HG02840 (cell line): ENCODE measurements around the gene NCKIPSD.
"Not testable (repeated sequence)": the region's sequence is repeated elsewhere in the genome, so short reads cannot be mapped to it uniquely, and the experiment has no call there.

Experiments
- ATAC-seq: cut with Tn5 transposase; IDR thresholded peaks from one replicate; pipeline ENCODE4 v1.9.1; 2021; ENCODE audit warnings: mild to moderate bottlenecking, moderate library complexity, moderate number of reproducible peaks; ENCODE audit not compliant: unreplicated experiment, low FRiP score

NCKIPSD gene

DNA sequence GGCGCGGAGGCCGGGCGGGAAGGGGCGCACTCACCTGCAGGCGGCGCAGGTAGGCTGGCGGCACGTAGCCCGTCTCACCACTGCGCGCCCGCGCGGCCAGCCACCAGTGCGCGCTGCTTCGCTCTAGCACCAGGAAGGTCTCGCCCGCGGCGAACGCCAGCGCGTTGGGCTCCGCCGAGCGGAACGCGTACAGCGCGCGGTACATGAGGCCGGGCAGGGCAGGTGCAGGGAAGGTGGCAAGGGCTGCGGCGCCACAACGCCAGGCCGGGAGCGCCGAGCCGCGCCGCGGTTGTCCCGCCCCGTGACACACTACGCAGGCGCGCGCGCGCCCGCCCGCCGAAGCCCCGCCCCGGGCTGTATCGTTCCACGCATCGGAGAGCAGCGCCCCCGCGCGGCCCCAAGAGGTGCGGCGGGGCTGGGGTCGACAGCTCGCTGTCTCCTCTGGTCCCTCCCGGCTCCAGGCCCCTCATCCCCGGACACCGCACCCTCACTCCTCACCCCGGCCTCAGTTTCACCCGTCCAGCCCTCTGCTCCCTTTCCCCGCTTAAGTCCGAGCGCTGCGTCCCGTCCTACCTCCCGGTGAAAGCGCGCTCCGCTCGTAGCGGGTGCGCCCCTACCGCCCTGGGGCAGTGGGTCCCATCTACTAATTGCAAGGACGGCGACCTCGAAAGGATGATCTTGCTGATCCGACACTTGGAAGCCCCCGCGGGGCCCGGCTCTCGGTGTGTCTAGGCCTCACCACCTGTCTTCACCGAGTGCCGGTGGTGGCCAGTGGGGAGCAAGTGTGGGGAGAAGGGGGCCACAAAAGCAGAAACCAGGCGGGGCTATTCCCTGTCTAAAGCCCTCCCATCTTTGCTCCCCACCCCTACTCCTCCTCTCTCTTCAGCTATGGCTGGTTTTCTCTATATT is at the start of gene NCKIPSD:
Gene NCKIPSD, minus strand, starts transcription at position 313 of the 909 bp plus-strand sequence. Its CDS starts 108 bp downstream, at position 205.
- peak; percentile 75 for ATAC-seq

DNA sequence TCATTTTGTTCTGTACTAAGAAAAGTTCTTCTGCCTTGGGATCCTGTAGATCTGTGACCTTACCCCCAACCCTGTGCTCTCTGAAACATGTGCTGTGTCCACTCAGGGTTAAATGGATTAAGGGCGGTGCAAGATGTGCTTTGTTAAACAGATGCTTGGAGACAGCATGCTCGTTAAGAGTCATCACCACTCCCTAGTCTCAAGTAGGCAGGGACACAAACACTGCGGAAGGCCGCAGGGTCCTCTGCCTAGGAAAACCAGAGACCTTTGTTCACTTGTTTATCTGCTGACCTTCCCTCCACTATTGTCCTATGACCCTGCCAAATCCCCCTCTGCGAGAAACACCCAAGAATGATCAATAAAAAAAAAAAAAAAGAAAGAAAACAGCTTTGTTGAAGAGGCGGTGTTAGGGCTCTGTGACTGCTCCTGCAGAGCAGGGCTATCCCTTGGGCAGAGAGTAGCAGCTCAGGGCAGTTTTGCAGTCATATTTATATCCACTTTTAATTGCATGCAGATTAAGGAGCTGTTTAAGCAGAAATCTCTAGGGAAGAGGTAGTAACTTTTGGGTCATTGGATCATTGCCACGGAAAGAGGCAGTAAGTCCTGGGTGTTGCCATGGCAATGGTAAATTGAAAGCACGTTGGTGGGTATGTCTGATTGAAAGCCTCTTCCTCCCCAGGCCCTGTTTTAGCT is 49.5 kb upstream of the NCKIPSD start:
- ATAC-seq, result not testable (repeated sequence)

DNA sequence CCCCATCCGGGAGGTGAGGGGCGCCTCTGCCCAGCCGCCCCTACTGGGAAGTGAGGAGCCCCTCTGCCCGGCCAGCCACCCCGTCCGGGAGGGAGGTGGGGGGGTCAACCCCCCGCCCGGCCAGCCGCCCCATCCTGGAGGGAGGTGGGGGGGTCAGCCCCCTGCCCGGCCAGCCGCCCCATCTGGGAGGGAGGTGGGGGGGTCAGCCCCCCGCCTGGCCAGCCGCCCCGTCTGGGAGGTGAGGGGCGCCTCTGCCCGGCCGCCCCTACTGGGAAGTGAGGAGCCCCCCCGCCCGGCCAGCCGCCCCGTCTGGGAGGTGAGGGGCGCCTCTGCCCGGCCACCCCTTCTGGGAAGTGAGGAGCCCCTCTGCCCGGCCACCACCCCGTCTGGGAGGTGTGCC is 48.8 kb upstream of the NCKIPSD start:
- ATAC-seq, result not testable (repeated sequence)

DNA sequence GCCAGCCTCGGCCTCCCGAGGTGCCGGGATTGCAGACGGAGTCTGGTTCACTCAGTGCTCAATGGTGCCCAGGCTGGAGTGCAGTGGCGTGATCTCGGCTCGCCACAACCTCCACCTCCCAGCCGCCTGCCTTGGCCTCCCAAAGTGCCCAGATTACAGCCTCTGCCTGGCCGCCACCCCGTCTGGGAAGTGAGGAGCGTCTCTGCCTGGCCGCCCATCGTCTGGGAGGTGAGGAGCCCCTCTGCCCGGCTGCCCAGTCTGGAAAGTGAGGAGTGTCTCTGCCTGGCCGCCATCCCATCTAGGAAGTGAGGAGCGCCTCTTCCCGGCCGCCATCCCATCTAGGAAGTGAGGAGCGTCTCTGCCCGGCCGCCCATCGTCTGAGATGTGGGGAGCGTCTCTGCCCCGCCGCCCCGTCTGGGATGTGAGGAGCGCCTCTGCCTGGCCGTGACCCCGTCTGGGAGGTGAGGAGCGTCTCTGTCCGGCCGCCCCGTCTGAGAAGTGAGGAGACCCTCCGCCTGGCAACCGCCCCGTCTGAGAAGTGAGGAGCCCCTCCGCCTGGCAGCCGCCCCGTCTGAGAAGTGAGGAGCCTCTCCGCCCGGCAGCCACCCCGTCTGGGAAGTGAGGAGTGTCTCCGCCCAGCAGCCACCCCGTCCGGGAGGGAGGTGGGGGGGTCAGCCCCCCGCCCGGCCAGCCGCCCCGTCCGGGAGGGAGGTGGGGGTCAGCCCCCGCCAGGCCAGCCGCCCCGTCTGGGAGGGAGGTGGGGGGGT is 48.2 kb upstream of the NCKIPSD start:
- not testable (repeated sequence) for ATAC-seq

DNA sequence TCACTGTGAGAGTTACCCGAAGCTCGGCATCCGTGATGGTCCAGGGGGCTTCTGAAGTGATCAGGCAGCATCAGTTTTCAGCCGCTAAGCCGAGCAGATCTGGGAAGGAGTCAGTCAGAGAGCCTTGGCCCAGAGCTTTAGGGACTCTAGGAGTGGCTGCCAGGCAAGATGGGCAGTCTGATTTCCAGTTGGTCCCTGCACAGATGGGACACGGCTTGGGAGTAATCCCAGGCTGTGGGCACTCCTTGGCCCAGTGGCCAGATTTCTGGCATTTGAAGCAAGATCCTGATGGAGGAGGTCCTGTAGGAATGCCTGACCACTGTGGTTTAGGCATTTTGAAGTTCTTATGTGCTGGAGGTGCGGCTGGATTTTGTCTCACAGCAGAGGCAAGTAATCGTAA is 41.8 kb upstream of the NCKIPSD start:
- no peak for ATAC-seq

DNA sequence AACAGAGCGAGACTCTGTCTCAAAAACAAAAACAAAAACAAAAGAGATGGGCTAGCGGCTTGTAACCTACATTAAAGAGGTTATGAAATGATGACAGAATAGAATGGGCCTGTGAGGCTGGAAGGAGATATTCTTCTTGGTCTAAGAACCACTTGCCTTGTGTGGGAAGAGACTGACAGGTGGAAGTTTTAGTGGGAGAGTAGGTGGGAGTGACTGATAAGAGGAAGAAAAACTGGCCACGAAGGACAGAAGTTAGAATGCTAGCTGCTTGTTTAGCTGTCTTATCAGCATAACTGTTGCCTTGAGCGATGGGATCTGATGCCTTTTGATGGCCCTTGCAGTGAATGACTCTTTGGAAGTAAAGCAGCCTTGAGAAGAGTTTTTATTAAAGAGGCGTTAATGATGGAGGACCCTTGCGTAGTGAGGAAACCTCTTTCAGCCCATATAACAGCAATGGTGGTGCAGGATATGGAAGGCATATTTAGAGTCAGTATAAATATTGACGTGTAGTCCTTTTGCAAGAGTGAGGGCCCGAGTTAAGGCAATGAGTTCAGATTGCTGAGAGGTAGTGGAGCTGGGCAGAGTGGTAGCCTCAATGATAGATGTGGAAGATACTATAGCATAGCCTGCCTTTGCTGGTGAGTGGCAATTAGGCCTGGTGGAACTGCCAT is 39.6 kb upstream of the NCKIPSD start:
- not testable (repeated sequence) for ATAC-seq

DNA sequence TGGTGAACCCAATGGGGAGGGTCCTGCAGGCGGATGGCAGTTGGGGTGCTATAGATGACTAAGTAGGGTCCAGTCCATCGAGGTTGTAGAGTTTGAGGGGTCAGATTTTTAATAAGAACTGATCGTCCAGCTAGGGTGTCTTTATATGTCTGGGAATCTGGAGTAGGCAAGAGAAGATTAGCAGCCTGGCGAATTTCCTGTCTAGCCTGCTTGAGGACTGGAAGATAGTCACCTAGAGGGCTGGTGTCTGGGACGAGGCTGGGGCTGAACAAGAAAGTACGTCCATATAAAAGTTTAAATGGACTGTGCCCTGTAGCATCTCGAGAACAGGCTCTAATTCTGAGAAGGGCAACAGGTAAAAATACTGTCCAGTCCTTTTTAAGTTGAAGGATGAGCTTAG is 38.0 kb upstream of the NCKIPSD start:
- no peak for ATAC-seq

DNA sequence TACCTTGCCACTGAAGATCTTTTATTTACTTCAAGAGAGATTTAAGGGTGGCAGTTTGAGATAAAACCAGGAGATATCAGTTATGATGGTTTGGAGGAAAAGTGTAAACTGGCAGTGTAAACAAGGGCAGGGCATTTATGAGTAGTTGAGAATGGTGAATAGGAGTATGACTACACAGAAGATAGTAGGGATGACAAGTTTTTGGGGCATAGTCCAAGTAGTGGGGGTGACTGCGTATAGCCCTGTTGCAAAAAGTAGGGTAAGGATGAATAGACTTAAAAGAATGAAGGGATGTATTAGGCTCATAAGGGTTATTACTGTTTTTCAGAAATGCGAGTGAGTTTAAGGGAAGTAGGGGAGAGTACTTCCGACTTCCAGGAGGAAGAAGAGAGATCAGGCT is 37.6 kb upstream of the NCKIPSD start:
- not testable (repeated sequence) for ATAC-seq

DNA sequence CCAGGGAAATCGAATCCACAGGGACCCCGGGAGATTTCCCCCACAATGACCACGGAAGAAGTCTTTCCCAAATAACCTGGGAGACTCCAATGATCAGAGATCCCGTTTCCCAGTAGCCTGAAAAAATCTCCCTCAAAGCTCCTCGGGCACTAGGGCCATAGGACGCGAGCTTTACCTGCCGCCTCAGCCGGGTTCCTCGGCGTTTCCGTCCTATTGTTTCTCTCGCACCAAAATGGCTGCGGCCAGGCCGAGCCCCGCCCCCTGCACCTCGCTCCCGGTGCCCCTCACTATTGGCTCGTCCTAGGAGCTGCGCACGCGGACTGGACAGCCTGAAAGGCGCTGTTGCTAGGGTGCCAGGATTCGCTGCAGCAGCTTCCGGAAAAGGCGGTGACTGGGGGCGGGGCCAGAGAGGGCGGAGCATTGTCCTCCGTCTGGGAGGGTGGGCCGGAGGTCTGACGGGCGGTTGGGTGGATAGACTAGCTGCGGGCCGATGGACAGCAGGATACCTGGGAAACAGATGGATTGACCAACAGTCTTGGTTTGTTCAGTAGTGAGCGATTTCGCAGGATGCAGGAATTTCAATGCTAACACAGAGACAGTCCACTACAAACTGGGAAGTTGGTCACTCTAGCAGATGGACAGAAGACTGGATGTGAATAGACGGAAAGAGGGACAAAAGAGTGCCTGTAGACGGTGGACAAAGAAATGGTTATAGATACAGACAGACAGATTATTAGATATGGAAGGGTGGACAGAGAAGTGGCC is 31.4 kb upstream of the NCKIPSD start, which contains the start of gene IP6K2:
Gene IP6K2, minus strand, starts transcription at position 240 of the 765 bp plus-strand sequence. CDS start 21,930 bp downstream, outside the sequence.
- ATAC-seq, result peak; percentile 97

DNA sequence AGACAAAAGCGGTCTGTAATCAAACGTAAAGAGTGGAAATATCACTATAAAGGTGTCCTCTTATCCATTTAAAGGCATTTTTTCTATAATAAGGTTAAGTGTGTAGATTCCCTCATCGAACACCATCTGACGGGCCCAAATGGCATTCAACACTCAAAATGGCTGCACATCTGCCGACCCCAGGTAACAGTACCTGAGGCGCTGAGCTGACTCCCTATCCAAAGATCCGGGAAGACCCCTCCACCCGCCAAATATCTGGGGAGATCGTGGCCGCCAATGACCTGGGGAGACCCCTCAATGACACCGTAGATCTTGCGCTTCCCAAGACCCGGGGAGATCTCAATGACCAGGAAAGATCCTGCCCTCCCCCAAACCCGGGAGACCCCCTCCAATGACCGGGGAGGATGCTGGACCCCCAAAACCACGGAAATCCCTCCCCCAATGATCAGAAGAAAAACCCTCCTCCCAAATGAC is 30.8 kb upstream of the NCKIPSD start:
- ATAC-seq, result no peak

DNA sequence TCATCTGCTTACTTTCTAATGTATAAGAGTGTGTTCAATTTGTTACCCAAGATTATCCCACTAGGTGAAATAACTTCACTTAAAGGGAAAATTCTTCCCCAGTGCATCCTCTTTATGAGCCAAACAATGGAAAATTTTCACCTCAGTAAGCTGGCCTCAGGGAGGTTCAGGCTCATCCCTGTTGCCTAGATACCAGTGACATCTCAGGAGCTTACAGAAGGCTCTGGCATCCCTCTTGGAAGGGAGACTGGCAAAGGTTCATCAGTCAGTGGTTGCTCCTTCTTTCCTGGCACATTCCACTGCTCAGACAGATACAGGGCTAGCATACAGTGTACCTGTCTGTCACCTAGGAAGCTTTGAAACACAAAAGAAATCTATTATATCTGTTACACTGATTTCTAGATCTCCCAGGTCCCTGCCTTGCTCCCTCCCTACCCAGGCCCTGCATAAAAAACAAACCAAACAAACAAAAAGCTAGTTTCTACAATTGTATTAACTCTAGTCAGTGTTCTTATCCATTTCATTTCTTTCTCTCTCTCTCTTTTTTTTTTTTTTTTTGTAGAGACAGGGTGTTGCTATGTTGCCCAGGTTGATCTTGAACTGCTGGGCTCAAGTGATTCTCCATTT is 29.6 kb upstream of the NCKIPSD start:
- ATAC-seq, result no peak

DNA sequence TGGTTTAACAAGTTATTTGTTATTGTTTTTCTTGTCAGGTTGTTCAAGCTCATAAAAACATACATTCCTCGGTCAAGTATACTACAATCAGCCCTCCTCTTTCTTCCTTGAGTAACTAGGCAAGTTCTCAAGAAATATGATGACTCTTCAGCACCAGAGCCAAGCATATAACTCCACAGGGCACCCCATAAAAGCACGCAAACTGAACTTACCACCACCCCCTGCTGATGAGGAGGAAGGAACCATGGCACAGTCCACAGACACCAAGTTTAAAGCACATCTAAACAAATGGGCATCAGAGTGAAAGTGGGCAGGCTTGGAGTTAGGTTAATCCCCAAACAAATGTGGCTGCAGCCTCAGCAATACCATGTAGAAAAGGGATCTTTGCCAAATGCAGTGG is 26.0 kb upstream of the NCKIPSD start:
- ATAC-seq, result no peak

DNA sequence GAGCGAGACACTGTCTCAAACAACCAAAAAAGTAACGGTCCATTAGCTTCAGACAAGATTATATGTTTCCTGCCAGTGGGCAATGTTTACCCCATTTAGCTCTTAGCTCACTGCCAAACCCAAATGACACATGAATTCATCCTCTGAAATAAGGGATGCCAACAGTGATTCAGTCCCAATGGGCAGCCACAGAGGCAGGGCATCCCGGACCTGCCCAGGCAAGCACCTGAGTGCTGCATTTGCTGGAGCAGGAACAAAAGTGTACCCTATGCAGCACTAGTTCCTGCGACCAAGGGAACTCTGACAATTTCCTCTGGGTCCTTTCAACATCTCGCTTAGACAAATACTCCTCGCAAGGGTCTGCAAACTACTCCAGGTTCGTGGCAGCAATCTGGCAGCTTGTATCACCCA is 23.3 kb upstream of the NCKIPSD start:
- no peak for ATAC-seq

DNA sequence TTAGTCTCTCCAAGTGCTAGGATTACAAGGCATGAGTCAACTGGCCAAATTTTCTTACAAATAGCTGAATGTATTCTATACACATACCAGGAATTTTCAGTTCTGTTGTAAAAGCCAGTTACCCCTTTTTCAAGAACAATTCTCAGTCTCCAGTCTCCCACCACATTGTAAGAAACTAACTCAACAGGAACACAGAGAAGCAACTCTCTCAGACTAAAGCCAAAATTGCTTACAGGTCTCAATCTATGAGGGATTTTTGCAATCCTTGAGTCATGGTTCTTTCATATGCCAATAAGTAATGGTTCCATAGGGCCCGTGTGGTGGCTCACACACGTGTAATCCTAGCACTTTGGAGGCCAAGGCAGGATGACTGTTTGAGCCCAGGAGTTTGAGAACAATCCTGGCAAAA is 22.8 kb upstream of the NCKIPSD start:
- ATAC-seq, result no peak

DNA sequence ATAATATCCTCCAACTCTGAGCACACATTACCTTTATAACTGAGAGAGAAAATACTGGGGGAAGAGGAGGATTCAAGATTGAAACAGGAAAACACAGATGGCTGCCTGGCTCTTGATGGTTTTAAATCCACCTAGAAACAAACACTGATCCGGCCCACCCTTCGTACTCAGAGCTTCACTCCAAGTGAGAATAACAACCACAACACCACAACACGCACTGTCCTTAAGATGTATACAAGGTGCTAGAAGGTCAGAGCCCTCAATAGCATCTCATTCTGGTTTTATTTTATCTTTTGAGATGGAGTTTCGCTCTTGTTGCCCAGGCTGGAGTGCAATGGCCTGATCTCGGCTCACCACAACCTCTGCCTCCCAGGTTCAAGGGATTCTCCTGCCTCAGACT is 21.4 kb upstream of the NCKIPSD start:
- ATAC-seq, result no peak

DNA sequence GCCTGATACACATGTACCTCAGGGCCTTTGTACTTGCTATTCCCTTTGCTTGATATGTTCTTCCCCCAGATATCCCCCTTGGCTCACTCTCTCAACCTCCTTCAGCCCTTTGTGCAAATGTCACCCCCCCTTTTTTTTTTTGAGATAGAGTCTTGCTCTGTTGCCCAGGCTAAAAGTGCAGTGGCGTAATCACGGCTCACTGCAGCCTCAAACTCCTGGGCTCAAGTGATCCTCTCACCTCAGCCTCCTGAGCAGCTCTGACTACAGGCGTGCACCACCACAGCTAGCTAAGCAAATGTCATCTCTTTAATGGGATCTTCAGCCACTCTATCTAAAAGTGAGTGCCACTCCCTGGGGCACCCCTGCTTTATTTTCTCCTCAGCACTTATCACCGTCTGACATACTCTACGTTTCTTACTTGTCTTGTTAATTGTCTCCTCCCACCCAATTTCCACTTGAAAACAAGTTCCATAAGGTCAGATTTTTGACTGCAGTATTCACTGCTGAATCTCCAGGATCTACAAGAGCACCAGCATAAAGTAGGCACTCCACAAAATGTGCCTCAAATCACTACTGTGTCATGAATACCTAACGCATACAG is 16.7 kb upstream of the NCKIPSD start:
- no peak for ATAC-seq

DNA sequence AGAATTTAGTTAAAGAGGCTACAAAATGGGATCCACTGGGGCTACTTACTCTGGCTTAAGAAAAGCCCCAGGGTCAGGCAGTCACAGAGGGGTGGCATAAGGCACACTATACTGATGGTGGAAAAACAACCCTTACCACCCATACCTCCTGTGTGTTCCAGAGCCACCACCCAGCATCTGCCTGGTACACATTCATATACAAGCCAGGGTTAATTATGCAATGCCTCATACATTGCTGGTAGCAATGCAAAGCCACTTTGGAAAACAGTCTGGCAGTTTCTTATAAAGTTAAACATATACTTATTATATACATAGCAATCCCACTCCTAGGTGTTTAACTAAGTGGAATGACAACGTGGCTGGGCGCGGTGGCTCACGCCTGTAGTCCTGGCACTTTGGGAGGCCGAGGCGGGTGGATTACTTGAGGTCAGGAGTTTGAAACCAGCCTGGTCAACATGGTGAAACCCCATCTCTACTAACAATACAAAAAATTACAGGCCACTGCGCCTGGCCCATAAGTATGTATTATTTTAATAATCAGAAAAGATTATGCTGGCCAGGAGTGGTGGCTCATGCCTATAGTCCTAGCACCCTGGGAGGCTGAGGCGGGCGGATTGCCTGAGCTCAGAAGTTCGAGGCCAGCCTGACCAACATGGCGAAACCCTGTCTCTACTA is 15.2 kb upstream of the NCKIPSD start:
- no peak for ATAC-seq

DNA sequence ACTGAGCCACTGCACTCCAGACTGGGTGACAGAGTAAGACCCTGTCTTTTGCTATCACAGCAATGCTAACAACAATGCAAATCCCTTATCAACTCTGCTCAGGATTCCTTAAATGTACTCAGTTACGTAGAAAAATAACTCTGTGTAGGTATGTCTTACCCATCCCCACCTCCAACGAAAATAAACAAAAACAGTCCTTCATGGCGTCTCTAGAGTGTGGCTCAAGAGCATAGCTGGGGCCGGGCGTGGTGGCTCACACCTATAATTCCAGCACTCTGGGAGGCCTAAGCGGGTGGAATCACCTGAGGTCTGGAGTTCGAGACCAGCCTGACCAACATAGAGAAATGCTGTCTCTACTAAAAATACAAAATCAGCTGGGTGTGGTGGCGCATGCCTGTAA is 13.2 kb upstream of the NCKIPSD start:
- ATAC-seq, result no peak
